K562 treated with DMSO at 1 percent for 24 hours (cell line): ENCODE measurements around the gene C1S. TPM values are rescaled to one million over a fixed set of nuclear protein-coding genes. Genes with fewer than 3 reads are reported as not detected.

Experiments
- total RNA-seq: library from RNA; unstranded; fragments of 300-600 nt; gene quantifications from 2 replicates; pipeline ENCODE4 v1.2.3, GENCODE V29; 2022; ENCODE audit warnings: low read depth; ENCODE audit not compliant: insufficient read depth

C1S gene
- 1.6 and 2.9 TPM in 2 replicates for total RNA-seq

GRCh38 chr12:7060353-7060954 lies at the start of gene C1S:
TSS of gene C1S (plus strand) at chr12:7060718. CDS start at chr12:7061913, 1,195 bp downstream.

GRCh38 chr12:7018350-7019042 lies 42.0 kb upstream of the C1S start, which contains the start of gene LPCAT3:
TSS of gene LPCAT3 (minus strand) at chr12:7018476. CDS start at chr12:7018424, 52 bp downstream.

GRCh38 chr12:7092229-7092985 lies 31.9 kb downstream of the C1S start, which contains the start of gene C1R:
TSS of gene C1R (minus strand) at chr12:7092445. CDS start at chr12:7092388, 57 bp downstream.

GRCh38 chr12:7108796-7109571 lies 48.5 kb downstream of the C1S start, which contains the start of gene C1RL:
TSS of gene C1RL (minus strand) at chr12:7109214. CDS start at chr12:7109180, 34 bp downstream.

Other genes with a start within 250 kb of the C1S start
- gene GPR162, start 238.9 kb upstream of the C1S start, total RNA-seq = 3.4 and 5.0 TPM in 2 replicates
- gene P3H3, start 232.3 kb upstream of the C1S start, total RNA-seq = 16.1 and 17.8 TPM in 2 replicates
- 1.3 and 1.7 TPM in 2 replicates for gene GNB3, start 219.8 kb upstream of the C1S start, total RNA-seq
- 26.4 and 26.9 TPM in 2 replicates for gene CDCA3, start 209.4 kb upstream of the C1S start, total RNA-seq
- 73.2 and 74.7 TPM in 2 replicates for gene USP5, start 208.6 kb upstream of the C1S start, total RNA-seq
- gene TPI1, start 193.2 kb upstream of the C1S start, total RNA-seq = 522 and 527 TPM in 2 replicates
- gene SPSB2, start 187.4 kb upstream of the C1S start, total RNA-seq = 8.9 and 12.1 TPM in 2 replicates
- 7.1 and 9.8 TPM in 2 replicates for gene LRRC23, start 155.9 kb upstream of the C1S start, total RNA-seq
- 36.4 and 37.6 TPM in 2 replicates for gene ENO2, start 146.1 kb upstream of the C1S start, total RNA-seq
- 46.0 and 52.1 TPM in 2 replicates for gene ATN1, start 132.8 kb upstream of the C1S start, total RNA-seq
- gene RNU7-1, start 116.9 kb upstream of the C1S start, total RNA-seq = not detected in 2 replicates
- 433 and 493 TPM in 2 replicates for gene C12orf57, start 116.7 kb upstream of the C1S start, total RNA-seq
- 14.6 and 18.9 TPM in 2 replicates for gene PTPN6, start 109.4 kb upstream of the C1S start, total RNA-seq
- gene PHB2, start 90.1 kb upstream of the C1S start, total RNA-seq = 260 and 269 TPM in 2 replicates
- 17.6 and 18.3 TPM in 2 replicates for gene EMG1, start 89.8 kb upstream of the C1S start, total RNA-seq
- 26.2 and 26.8 TPM in 2 replicates for gene LPCAT3, start 42.2 kb upstream of the C1S start, total RNA-seq
- 2.5 and 3.7 TPM in 2 replicates for gene C1R, start 31.7 kb downstream of the C1S start, total RNA-seq
- gene C1RL, start 48.5 kb downstream of the C1S start, total RNA-seq = 17.1 and 24.0 TPM in 2 replicates
- gene RBP5, start 68.2 kb downstream of the C1S start, total RNA-seq = 4.4 and 5.5 TPM in 2 replicates
- gene CLSTN3, start 69.7 kb downstream of the C1S start, total RNA-seq = 19.2 and 26.5 TPM in 2 replicates
- gene PEX5, start 129.0 kb downstream of the C1S start, total RNA-seq = 21.2 and 22.0 TPM in 2 replicates
- not detected in 2 replicates for gene ACSM4, start 243.4 kb downstream of the C1S start, total RNA-seq